GM12801 (cell line): ENCODE measurements around the gene STAC3.

Source experiments
- CTCF ChIP-seq: IDR thresholded peaks from one replicate; pipeline ENCODE4 v1.5.1; 2011; ENCODE audit warnings: control low read depth; ENCODE audit not compliant: insufficient read length; ENCODE audit errors: extremely low read depth

STAC3 gene

GRCh38 chr12:57272337-57273151 is 21.6 kb upstream of the STAC3 start:
- no peak for TF ChIP-seq CTCF

GRCh38 chr12:57270966-57271470 is 20.0 kb upstream of the STAC3 start:
- no peak for TF ChIP-seq CTCF

- no peak for TF ChIP-seq CTCF
These were observed 17.3 kb upstream of the STAC3 start for GRCh38 chr12:57268264-57268663.

- no peak for TF ChIP-seq CTCF
These were observed 15.7 kb upstream of the STAC3 start for GRCh38 chr12:57266681-57267080.

GRCh38 chr12:57263096-57263495 is 12.1 kb upstream of the STAC3 start:
- no peak for TF ChIP-seq CTCF

GRCh38 chr12:57262126-57262822 is 11.3 kb upstream of the STAC3 start:
- no peak for TF ChIP-seq CTCF

GRCh38 chr12:57261428-57261865 is 10.5 kb upstream of the STAC3 start:
- no peak for TF ChIP-seq CTCF
